Stimulated activated CD4-positive, alpha-beta T cell treated with anti-CD3 and anti-CD28 coated beads, Interleukin-4, amount 100 ng/mL, for 48 hours (primary cell): ENCODE measurements around the gene TESMIN.
A peak's percentile ranks its signal among the peaks of the same experiment; 100 is the strongest.

Experiments
- DNase-seq, 2 donors: peaks; one replicate each; pipeline ENCODE4 v3.0.0-alpha.2; 2020; ENCODE audit warnings: low read depth in 2 of 2

Gene TESMIN, protein sequence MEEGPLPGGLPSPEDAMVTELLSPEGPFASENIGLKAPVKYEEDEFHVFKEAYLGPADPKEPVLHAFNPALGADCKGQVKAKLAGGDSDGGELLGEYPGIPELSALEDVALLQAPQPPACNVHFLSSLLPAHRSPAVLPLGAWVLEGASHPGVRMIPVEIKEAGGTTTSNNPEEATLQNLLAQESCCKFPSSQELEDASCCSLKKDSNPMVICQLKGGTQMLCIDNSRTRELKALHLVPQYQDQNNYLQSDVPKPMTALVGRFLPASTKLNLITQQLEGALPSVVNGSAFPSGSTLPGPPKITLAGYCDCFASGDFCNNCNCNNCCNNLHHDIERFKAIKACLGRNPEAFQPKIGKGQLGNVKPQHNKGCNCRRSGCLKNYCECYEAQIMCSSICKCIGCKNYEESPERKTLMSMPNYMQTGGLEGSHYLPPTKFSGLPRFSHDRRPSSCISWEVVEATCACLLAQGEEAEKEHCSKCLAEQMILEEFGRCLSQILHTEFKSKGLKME

DNA sequence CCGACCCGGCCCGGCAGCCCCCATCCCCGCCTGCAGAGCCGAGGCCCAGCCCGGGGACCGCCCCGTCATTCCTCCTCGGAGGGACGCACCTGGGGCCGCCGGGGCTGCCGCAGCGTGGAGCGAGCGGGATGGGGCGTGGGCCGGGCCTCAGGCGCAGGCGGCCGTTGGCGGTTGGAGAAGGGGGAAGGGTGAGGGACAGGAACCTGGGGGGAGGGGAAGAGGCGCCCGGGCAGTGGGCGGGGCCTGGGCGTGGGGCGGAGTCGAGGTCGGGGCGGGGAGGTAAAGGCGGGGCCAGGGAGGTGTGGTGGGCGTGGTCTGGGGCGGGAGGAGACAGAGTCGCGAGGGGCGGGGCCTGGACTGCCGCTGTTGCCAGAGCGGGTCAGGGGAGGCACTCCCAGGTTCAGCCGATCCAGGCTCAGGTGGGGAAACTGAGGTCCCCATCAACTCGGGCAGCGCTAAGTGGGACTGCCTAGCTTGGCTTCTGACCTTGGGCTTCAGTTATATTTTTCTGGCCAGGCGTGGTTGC is at the start of gene TESMIN:
Gene TESMIN (minus strand): TSS at position 190 of the 526 bp plus-strand sequence. CDS start 860 bp downstream, outside the sequence.
- DNase-seq = peak; percentile 87 to 98

DNA sequence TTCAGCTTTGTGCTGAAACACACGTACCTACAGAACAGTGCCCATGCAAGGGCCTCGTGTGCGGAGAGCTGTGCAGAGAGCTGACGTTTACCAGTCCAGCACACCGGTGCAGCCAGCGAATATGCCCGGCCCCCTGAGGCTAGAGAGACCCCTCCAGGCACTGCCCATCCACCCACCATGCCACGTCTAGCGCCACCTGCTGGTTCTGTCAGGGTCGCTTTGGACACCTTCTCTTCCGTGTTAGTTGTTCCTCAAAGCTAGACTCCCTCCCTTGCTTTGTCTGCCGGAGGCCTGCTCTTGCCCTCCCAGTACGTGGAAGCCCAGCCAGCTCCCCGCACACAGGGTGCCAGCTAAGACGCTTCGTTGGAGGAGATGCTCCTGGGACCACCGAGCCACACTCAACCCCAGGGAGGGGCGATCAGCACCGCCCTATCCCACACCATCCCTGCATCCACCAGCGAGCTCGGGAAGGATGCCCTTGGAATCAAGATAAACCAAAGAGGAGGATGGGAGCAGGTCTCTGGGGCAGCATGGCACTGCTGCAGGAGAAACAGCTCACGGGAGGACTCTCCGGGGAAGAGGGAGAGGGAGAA is 47.0 kb upstream of the TESMIN start:
- peak; percentile 36 to 54 for DNase-seq

DNA sequence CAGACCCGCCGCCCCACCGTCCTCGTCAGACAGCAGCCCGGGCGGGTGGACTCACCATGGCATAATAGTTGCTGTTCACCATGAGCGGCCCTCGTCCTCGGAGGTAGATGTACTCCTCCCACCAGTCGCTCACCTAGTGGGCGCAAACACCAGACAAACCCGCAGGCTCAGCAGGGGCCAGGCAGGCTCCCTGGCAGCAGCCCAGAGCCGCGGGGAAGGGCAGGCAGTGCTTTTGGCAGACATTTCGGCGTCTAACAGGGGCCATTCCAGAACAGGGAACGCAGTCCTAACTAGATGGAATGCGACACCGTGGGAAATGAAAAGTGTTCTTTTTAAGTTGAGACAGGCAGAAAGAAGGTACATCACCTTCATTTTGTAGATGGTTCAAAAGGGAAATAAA is 45.5 kb upstream of the TESMIN start:
- DNase-seq = no peak

GRCh38 chr11:68792400-68792966 is 41.2 kb upstream of the TESMIN start:
- DNase-seq = no peak

DNA sequence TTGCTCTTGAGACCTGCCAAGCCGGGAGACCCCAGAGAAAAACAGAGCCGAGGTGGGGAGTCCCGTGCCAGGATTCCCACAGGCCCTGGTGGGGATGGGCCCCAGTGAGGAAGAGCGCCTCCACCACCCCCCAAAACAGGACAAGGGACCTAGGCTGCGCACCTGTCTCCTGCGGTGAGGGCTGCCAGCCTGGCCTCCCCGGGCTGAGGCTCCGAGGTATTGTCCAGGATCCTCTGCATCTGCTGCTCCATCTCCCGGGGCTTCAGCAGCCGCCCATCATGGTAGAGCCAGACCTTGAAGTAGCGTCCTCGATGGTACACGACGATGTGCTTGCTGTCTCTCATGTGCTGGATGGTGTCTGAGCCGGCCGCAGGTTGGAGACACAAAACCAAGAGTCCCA is 33.3 kb upstream of the TESMIN start:
- no peak for DNase-seq

- no peak for DNase-seq
These were observed 32.0 kb upstream of the TESMIN start for GRCh38 chr11:68783216-68783821.

- DNase-seq = no peak
These were observed 31.4 kb upstream of the TESMIN start for GRCh38 chr11:68782711-68783110.

DNA sequence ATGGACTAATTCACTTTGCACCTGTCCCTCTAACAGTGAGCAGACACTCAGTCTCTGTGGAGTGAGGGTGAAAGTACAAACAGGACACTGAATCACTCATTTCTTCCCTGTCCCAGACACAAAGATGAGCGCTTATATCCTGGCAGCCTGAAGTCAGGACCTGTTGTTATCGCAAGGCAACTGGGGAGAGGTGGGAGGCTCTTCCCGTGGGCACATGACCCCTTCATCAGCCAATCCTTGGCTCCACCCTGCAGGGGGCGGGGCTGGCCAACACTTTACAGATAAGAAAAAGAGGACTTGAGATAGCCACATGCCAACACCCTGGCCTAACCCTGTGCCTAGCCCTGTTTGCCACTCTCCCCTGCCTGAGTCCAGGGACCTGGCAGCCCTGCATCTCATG is 29.5 kb upstream of the TESMIN start:
- no peak for DNase-seq

- no peak for DNase-seq
These were observed 26.9 kb upstream of the TESMIN start for GRCh38 chr11:68778205-68778604.

DNA sequence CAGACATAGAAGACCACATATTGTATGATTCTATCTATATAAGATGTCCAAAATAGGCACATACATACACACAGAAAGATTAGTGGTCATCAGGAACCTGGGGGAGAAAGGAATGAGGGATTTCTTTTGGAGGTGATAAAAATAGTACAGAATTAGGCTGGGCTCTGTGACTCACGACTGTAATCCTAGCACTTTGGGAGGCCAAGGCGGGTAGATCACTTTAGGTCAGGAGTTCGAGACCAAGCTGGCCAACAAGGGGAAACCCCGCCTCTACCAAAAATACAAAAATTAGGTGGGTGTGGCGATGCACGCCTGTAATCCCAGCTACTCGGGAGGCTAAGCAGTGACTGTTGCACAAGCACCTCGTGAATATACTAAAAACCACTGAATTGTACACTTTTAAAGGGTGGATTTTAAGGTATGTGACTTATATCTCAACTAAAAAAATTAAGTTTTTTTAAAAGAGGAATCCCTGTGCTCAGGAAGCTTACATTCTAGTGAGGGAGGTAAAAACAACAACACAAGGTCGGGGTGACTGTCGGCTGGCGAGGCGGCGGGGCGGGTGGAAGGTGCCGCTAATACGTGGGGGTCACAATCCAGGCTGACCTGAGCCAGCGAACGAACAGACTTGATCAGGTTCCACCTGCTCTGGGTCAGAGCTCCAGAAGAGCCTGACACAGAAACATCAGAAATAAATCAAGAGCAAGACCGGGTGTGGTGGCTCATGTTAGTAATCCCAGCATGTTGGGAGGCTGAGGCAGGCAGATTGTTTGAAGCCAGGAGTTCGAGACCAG is 25.3 kb upstream of the TESMIN start:
- DNase-seq = no peak

DNA sequence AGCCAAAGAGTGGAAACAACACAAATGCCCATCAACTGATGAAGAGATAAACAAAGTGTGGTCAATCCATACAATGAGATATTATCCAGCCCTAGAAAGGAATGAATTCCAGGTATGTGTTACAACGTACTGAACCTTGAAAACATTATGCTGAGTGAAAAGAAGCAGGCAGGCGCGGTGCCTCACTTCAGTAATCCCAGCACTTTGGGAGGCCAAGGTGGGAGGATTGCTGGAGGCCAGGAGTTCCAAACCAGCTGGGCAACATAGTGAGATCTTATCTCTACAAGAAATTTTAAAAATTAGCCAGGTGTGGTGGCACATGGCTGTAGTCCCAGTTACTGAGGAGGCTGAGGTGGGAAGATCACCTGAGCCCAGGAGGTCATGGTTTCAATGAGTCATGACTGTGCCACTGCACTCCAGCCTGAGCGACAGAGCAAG is 24.6 kb upstream of the TESMIN start:
- no peak for DNase-seq

DNA sequence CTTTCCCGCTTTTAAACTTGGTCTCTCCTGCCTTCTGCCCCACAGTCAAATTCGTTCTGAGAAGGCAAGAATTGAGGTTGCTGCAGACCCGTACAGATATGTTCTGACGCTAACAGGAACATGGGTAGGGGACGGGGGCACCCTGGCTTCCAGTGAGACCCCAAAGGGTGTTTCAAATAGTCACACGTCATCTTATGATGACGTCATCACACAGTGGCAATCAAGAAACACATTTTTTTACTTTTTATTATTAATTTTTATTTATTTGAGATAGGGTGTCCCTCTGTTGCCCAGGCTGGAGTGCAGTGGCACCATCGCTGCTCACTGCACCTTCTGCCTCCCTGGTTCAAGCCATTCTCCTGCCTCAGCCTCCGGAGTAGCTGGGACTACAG is 22.9 kb upstream of the TESMIN start:
- DNase-seq = no peak

DNA sequence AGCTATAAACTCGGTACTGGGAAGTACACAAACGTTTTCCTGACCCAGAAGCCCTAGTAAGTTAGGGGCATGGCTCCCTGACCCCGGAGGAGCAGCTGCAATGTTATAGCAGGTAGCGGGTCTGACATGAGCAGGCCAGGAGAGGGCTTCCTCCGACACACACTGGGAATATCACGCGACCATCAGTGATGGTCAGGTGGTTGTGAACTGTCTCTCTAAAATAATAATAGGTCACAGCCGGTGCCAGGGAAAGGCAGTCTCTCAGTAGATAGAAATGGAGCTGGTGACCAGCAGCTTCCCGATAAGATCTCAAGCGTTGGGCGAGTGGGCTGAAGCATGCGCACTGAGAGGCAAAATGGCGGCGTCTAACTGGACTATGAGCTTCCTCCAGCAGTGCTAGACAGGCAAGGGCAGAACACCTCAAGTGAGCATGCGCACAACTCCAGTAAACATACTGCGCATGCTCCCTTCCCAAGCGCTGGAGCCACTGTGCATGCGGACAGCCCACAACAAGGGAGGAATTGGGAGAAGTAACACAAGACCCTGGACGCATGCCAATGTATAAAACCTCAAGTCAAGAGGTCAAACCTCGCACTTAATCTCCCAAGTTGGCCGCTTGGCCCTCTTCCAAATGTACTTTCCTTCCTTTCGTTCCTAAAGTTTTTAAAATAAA is 22.3 kb upstream of the TESMIN start:
- no peak for DNase-seq

DNA sequence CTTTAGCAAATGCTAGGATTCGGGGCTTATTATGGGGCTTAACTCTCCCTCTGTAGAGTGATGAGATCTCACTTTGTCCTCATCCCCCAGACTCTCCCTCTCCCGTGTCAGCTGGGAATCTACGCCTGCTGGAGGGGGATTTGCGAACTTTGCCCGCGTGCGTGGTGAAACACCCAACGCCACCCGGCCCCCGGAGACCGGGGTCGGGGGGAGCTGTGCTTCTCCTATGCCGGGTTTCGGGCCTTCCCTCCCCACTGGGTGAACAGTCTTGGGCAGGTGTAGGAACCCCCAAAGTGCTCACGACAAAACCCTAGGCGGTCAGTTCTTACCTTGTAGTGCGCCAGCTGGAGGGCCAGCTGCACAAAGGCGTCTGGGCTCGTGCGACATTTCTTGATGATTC is 21.6 kb upstream of the TESMIN start:
- DNase-seq = no peak

DNA sequence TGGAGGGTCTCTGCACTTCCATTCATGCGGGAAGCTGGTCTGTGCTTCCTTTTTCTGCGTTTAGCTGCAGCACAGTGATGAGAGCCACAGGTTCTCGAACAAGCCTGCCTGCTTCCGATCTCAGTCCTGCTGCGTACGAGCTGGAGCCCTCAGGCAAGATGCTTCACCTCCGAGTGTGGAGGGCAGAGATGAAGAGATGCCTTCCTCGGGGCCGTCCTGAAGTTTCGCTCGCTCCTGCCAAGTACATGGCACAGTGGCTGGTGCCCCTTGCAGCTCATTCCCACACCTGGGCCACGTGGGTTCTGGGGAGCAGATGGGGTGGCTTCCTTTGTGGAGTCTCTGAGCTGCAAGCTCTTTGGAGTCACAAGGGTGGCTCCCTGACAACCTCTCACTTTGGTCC is 19.5 kb upstream of the TESMIN start:
- DNase-seq = no peak

DNA sequence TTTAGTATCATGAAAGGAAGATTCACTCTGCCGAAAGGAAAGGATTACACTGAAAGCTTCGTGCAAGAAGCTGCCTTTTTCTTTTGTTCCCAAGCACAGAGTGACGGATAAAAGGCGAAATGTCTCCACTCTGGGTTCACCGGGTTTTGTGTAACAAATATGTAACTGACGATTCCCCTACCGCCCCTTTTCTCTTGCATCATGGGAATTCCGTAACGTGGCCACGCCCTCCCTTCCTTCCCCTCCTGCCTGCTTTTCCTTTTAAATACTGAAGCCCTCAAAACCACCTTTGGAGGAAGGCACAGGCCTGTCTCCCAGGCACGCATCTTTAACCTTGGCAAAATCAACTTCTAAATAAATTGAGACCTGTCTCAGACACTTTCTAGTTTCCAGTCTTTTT is 16.4 kb upstream of the TESMIN start:
- DNase-seq = no peak

- no peak for DNase-seq
These were observed 15.5 kb upstream of the TESMIN start for GRCh38 chr11:68766786-68767185.

- DNase-seq = no peak
These were observed 13.4 kb upstream of the TESMIN start for GRCh38 chr11:68764746-68765145.

GRCh38 chr11:68763926-68764657 is 12.8 kb upstream of the TESMIN start:
- DNase-seq = no peak

DNA sequence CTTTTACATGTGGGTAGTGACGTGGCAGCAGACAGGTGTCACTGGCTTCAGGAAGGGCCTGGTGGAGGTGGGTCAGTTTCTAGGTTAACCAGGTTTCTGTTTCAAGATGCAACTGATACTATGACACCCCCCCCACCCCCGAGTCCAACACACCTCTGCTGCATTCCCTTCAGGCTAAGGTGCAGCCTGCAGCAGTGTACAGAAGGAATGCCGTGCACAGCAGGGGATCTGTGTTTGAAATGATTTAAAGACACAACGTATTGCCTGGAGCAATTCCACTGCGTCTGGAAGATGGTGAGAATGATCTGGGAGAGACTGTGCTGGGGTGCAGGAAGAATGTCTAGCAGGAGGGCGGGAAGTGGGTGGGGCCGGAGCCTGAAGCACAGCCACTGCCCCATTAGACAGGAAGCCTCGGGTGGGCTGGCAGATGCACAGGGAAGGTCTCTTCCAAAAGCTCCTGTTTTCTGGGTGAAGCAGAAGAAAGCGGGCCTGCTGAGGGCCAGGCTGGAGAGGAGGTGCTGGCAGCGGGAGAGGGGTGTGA is 11.9 kb upstream of the TESMIN start:
- DNase-seq = no peak
